OCI-LY3 (cell line): ENCODE measurements around the gene SCYL3.

Source experiments
- H2AFZ ChIP-seq: fragments of 200-600, 300-600 bp; shearing (Covaris generic); 2 replicates; pipeline ENCODE4 v1.6.0; 2014; ENCODE audit warnings: antibody characterized with exemption, low read depth, low read length
- H3K27ac ChIP-seq: fragments of 200-600, 300-600 bp; sonication (generic); 2 replicates; pipeline ENCODE4 v1.5.1; 2014; ENCODE audit warnings: mild to moderate bottlenecking, low read length, moderate library complexity, mixed read lengths
- H3K27me3 ChIP-seq: fragments of 200-600, 300-600 bp; sonication (generic); 2 replicates; pipeline ENCODE4 v1.6.1; 2014; ENCODE audit warnings: low read depth, low read length, mixed read lengths
- H3K36me3 ChIP-seq: fragments of 200-600, 300-600 bp; sonication (generic); replicated peaks from 2 replicates; pipeline ENCODE3; 2014; ENCODE audit warnings: low read depth, low read length, mixed read lengths
- H3K4me1 ChIP-seq: fragments of 300-600, 200-600 bp; sonication (generic); 2 replicates; pipeline ENCODE4 v1.6.1; 2014; ENCODE audit warnings: low read length, mixed read lengths
- H3K4me2 ChIP-seq: fragments of 200-600, 300-600 bp; sonication (generic); 2 replicates; pipeline ENCODE4 v1.6.1; 2014; ENCODE audit warnings: low read length, mixed read lengths
- H3K4me3 ChIP-seq: fragments of 300-600, 200-600 bp; sonication (generic); 2 replicates; pipeline ENCODE4 v1.5.1; 2014; ENCODE audit warnings: antibody characterized with exemption, mild to moderate bottlenecking, low read length, moderate library complexity
- H3K79me2 ChIP-seq: fragments of 300-600, 200-600 bp; shearing (Covaris generic); 2 replicates; pipeline ENCODE4 v1.6.1; 2014; ENCODE audit warnings: mild to moderate bottlenecking, low read length, mixed read lengths
- H3K9ac ChIP-seq: fragments of 300-600, 200-600 bp; shearing (Covaris generic); 2 replicates; pipeline ENCODE4 v1.6.0; 2014; ENCODE audit warnings: mild to moderate bottlenecking, low read length, moderate library complexity
- H3K9me3 ChIP-seq: fragments of 200-600, 300-600 bp; shearing (Covaris generic); 2 replicates; pipeline ENCODE4 v1.6.1; 2014; ENCODE audit warnings: low read length, mixed read lengths; ENCODE audit not compliant: insufficient read depth
- H4K20me1 ChIP-seq: fragments of 200-600, 300-600 bp; sonication (generic); 2 replicates; pipeline ENCODE4 v1.6.1; 2016; ENCODE audit warnings: low read length, mixed read lengths; ENCODE audit not compliant: insufficient read depth
- CTCF ChIP-seq: fragments of 200-600, 300-600 bp; sonication (generic); IDR thresholded peaks from 2 replicates; pipeline ENCODE4 v1.5.1; 2014; ENCODE audit warnings: antibody characterized with exemption, low read length, low read depth
- EZH2phosphoT487 ChIP-seq: fragments of 200-600 bp; shearing (Covaris generic); IDR thresholded peaks from 2 replicates; pipeline ENCODE4 v1.6.1; 2018; ENCODE audit warnings: antibody characterized with exemption, mixed run types, low read depth

The SCYL3 gene

GRCh38 chr1:169838942-169839341, 54.8 kb downstream of the SCYL3 start:
- Histone ChIP-seq H2AFZ (no peak overlapping the region), H3K4me2 (no peak overlapping the region), H3K27ac (no peak overlapping the region), H4K20me1 (peaks cover 8% of the 10 kb centered on the region; the same call in 1 of the 2 replicates), H3K4me1 (peaks cover 14% of the 10 kb centered on the region), H3K79me2 (peaks cover 32% of the 10 kb centered on the region), H3K9ac (no peak overlapping the region), H3K9me3 (no peaks in the 10 kb centered on the region; the same call in 1 of the 2 replicates), H3K4me3 (no peak overlapping the region), H3K36me3 (peaks cover 83% of the 10 kb centered on the region), H3K27me3 (no peaks in the 10 kb centered on the region)
- TF ChIP-seq EZH2phosphoT487 (no peak), CTCF (no peak)

- H3K36me3 ChIP-seq, result peaks cover 81% of the 10 kb centered on the region
- 0 out of 2 replicates have a peak, but pooled peaks cover 4% of the 10 kb centered on the region for H4K20me1 ChIP-seq
- H2AFZ ChIP-seq, result no peak overlapping the region
- no peaks in the 10 kb centered on the region for H3K27me3 ChIP-seq
- H3K79me2 ChIP-seq, result peaks cover 30% of the 10 kb centered on the region
- no peaks in the 10 kb centered on the region; the same call in 1 of the 2 replicates for H3K9me3 ChIP-seq
- no peak overlapping the region for H3K27ac ChIP-seq
- H3K4me1 ChIP-seq, result peaks cover 14% of the 10 kb centered on the region
- H3K4me2 ChIP-seq, result no peak overlapping the region
- no peak overlapping the region for H3K4me3 ChIP-seq
- TF ChIP-seq EZH2phosphoT487 (no peak), CTCF (no peak)
- no peak overlapping the region for H3K9ac ChIP-seq
Measured at GRCh38 chr1:169836198-169836597, 57.5 kb downstream of the SCYL3 start.

DNA sequence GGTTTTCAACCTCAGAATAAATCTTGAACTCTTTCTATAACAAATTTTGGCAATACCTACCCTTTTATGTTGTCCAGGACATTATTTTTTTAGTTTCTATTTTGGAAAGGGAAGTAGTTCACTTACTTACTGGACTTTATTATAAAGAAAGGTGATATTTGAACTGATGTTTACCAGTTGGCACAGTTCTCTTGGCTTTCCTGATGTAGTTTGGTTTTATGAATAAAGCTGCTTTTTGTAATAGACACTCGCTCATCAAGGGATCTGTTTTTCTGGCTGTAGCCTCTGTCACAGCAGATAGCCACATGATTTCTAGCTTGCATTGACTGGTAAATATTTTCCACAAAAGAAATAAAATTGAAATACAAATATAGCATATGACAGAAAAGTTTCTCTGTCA, 58.0 kb downstream of the SCYL3 start:
- peaks cover 14% of the 10 kb centered on the region for H3K4me1 ChIP-seq
- no peak overlapping the region for H3K27ac ChIP-seq
- H3K9ac ChIP-seq, result no peak overlapping the region
- H3K79me2 ChIP-seq, result peaks cover 24% of the 10 kb centered on the region
- no peak overlapping the region for H2AFZ ChIP-seq
- no peaks in the 10 kb centered on the region for H4K20me1 ChIP-seq
- TF ChIP-seq CTCF (no peak), EZH2phosphoT487 (no peak)
- H3K27me3 ChIP-seq, result no peaks in the 10 kb centered on the region
- no peak overlapping the region for H3K4me2 ChIP-seq
- H3K4me3 ChIP-seq, result no peak overlapping the region
- peaks cover 81% of the 10 kb centered on the region for H3K36me3 ChIP-seq
- H3K9me3 ChIP-seq, result no peaks in the 10 kb centered on the region; the same call in 1 of the 2 replicates

DNA sequence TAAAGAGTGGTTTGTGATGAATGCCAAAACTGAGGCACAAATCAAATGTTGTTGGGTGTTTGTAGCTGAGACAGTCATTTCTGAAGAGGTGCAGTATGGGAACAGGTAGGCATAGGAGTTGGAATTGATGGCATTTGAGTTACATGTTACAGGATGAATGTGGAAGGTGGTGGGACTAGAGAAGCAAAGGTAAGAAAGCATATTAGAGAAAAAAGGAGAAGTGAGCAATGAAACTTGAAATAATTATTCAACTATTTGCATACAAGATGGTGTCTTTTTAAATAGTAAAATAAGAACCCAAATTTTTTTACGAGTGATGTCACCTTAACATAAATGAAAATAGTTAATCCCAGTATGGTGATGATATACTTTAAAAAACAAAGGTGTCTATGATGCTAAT, 58.8 kb downstream of the SCYL3 start:
- Histone ChIP-seq H3K27me3 (no peaks in the 10 kb centered on the region), H3K4me2 (no peak overlapping the region), H3K79me2 (peaks cover 16% of the 10 kb centered on the region), H3K9me3 (no peaks in the 10 kb centered on the region; the same call in 1 of the 2 replicates), H3K4me3 (no peak overlapping the region), H2AFZ (no peak overlapping the region), H3K36me3 (peaks cover 84% of the 10 kb centered on the region), H4K20me1 (no peaks in the 10 kb centered on the region), H3K4me1 (peaks cover 14% of the 10 kb centered on the region), H3K27ac (no peak overlapping the region), H3K9ac (no peak overlapping the region)
- TF ChIP-seq CTCF (no peak), EZH2phosphoT487 (no peak)
